Suprapubic skin (tissue), 3 donors: ENCODE results near the gene KCNJ4.
"Not testable (repeated sequence)": the region's sequence is repeated elsewhere in the genome, so short reads cannot be mapped to it uniquely, and the experiment has no call there.

Experiments
- POLR2A ChIP-seq, 2 donors: fragments of 450-650 bp; IDR thresholded peaks; one replicate each; pipeline ENCODE4 v1.6.1; 2017; ENCODE audit warnings: antibody characterized with exemption in 2 of 2, mild to moderate bottlenecking in 2 of 2, moderate library complexity in 2 of 2
- TF ChIP-seq, protein P1 (sequence below), 2 donors: fragments of 200-600 bp in 1 of 2; fragments of 450-650 bp in 1 of 2; sonication (generic) in 1 of 2; IDR thresholded peaks; one replicate each; pipeline ENCODE4 v1.5.1; 2016 to 2019; ENCODE audit warnings: antibody characterized with exemption in 2 of 2, mild to moderate bottlenecking in 1 of 2, moderate library complexity in 1 of 2

DNA sequence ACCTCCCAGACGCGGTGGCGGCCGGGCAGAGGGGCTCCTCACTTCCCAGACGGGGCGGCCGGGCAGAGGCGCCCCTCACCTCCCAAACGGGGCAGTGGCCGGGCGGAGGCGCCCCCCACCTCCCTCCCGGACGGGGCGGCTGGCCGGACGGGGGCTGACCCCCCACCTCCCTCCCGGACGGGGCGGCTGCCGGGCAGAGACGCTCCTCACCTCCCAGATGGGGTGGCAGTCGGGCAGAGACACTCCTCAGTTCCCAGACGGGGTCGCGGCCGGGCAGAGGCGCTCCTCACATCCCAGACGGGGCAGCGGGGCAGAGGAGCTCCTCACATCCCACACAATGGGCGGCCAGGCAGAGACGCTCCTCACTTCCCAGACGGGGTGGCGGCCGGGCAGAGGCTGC is 45.1 kb downstream of the KCNJ4 start:
- TF ChIP-seq, protein P1, sequence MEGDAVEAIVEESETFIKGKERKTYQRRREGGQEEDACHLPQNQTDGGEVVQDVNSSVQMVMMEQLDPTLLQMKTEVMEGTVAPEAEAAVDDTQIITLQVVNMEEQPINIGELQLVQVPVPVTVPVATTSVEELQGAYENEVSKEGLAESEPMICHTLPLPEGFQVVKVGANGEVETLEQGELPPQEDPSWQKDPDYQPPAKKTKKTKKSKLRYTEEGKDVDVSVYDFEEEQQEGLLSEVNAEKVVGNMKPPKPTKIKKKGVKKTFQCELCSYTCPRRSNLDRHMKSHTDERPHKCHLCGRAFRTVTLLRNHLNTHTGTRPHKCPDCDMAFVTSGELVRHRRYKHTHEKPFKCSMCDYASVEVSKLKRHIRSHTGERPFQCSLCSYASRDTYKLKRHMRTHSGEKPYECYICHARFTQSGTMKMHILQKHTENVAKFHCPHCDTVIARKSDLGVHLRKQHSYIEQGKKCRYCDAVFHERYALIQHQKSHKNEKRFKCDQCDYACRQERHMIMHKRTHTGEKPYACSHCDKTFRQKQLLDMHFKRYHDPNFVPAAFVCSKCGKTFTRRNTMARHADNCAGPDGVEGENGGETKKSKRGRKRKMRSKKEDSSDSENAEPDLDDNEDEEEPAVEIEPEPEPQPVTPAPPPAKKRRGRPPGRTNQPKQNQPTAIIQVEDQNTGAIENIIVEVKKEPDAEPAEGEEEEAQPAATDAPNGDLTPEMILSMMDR (IDR thresholded peaks at IDR 0.05): not testable (repeated sequence)
- not testable (repeated sequence) for TF ChIP-seq POLR2A (IDR thresholded peaks at IDR 0.05)
